Activated T-cell treated with anti-CD3 and anti-CD28 coated beads, Interleukin-2, amount 50 U/mL, for 1 hour (primary cell): Measurements from ENCODE around the gene LSP1.

Experiments used
- DNase-seq: peaks from one replicate; pipeline ENCODE4 v3.0.0-alpha.2; 2020

The LSP1 gene

GRCh38 chr11:1825039-1825740 is 27.7 kb upstream of the LSP1 start:
- DNase-seq = no peak

DNA sequence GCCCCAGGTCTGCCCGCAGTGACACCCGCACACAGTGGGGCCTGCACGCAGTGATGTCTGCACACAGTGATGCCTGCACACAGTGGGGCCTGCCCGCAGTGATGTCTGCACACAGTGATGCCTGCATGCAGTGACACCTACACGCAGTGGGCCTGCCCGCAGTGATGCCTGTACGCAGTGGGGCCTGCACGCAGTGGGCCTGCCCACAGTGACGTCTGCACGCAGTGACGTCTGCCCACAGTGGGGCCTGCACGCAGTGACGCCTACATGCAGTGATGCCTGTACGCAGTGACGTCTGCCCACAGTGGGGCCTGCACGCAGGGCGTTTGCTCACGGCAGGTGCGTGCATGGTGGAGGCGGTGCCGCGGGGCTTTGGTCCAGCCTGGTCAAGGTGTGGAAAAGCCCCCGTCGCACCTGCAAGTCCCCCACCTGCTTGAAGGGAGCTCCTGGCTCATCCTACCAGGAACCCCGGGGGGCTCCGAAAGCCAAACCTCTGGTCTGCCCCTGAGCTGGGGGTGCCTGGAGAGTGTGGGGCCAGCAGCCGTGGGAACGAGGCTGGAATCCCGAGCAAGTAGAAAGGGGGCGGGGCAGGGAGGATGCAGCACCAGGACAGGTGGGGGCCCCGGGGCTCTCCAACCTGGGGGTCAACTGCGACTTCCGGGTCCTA is 27.0 kb upstream of the LSP1 start:
- DNase-seq = no peak

- no peak for DNase-seq
These were observed 26.3 kb upstream of the LSP1 start for GRCh38 chr11:1826552-1827094.

DNA sequence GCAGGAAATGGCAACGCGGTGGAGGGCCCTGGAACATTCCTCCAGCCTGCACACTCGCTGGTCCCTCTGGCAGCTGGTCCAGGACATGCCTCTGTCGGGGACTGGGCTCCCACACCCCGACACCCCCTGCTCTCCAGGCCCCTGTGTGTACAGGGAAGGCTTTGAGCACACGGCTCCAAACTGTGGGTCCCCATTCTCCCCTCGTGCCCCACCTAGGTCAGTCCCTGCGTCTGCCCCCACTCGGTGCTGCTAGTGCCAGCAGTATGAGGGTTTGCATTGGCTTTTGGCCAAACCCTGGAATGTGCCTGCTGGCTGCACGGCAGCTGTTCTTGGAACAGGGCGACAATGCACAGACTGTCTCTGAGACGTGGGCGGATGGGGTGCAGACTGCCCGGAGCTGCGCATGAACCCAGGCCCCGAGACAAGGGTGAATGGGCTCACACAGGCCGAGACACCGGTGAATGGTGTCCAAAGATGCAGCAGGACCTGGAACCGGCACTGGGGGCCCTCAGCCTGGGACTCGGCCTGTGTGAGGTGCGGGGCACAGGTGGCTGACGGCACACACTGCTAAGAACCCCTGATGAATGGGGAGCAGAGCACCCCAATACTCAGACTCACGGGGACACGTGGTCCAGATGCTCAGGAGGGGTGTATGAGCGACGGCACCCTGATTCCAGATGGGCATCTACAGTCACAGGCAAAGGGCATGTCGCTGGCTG is 25.6 kb upstream of the LSP1 start:
- no peak for DNase-seq

- DNase-seq = no peak
These were observed 25.0 kb upstream of the LSP1 start for GRCh38 chr11:1827931-1828330.

- no peak for DNase-seq
These were observed 24.3 kb upstream of the LSP1 start for GRCh38 chr11:1828542-1828941.

DNA sequence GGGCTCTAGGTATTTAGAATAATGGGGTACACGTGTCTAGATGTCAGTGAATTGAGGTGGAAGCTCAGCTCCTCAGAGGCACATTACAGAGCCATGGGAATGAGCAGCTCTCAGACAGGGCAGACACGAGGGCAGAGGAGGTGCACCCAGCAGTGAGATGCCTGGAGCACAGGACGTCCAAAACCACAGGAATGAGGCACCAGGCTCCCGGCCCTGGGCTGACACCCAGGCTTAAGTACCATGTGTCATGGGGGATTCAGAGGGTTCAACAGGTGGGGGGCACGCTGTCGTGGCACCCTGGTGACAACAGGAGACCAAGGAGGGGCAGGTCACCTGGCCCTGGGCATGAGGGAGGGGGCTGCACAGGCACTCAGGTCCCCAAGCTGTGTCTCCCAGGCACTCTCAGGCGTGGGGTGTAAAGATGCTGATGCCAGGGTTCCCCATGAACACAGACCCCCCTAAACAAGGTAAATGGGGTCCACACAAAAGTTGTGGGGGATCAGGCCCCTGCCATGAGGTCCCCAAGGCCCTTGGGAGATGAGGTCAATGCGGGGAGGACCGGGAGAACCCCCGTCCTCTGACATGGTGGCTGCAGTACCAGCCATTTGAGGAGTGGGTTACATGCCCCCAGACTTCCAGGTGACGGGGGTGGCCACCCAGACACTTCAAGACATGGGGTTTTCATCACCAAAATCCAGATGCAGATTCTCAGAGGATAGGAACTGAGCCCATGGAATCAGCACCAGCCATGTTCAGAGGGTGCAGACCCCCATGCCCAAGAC is 23.7 kb upstream of the LSP1 start:
- no peak for DNase-seq

- no peak for DNase-seq
These were observed 22.9 kb upstream of the LSP1 start for GRCh38 chr11:1830004-1830321.

DNA sequence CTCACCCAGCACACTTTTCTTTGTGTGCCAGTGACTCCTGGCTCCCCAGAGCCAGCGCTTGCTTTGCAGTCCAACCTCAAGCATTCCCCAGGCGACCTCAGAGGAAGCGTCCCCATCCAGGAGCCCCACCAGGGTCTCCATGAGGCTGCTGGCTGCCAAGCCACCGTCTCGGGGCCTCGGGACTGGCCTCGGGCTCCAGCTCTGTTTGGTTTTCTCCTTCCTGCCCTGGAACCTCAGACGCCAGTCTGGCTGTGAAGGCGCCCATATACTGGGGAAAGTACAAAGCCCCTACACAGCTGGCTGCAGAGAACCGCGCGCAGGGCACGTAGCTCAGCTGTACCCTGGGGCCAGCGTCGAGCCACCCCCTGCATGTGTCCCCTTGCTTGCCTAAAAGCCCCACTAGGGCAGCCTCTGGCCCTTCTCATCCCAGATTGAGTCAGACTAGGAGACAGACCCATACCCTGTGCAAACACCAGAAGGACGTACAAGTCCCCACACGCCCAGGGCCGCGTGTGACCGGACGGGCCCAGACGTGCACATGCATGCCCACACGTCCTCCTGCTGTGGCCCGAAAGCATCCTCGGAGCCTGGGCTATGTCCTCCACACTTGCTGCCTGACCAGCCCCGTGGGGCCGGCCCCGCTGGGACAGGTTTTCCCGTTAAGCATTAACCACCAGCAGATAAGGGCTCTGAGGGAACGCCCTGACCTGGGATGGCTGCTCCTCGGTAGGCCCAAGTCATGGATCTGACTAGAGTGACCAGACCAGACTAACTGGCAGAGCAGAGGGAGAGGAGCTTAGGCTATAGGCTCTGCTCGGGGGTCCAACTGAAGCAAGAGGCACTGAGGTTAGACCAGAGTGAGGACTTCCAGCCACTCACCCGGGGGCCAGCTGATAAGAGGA is 22.3 kb upstream of the LSP1 start:
- DNase-seq = no peak

GRCh38 chr11:1831338-1832210 is 21.3 kb upstream of the LSP1 start:
- DNase-seq = no peak

DNA sequence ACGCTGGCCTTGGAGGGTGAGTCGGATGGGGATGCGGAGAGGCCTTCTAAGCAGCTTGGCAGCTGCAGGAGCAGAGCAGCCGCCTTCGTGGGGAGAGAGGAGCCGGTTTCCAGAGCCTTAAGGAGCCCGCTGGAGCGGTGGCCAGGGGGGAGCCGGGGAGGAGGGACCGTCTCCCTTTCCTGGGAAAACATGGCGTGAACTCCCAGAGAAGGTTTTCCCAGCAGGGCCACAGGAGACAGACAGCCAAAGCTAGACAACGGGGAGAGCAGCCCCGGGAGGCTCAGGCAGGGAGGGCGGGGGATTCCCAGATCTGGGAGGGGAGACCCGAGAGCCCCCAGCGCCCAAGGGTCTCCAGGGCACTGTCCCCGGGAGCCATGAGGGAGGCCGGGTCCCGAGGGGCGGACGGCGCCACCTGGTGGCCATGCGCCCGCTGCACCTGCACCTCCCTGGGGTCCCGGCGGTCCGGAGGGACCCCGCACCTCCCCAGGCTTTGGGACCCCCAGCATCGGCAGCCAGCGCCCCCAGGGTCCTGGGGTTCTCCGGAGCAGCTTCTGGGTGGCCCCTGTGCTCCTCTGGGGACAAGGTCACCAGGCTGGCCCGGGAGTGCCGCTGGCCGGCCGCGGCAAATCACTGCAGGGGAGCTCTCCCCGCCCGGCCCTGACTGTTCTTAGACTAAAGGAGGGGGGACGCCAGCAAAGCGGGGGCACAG is 20.5 kb upstream of the LSP1 start:
- DNase-seq = peak; percentile 80

DNA sequence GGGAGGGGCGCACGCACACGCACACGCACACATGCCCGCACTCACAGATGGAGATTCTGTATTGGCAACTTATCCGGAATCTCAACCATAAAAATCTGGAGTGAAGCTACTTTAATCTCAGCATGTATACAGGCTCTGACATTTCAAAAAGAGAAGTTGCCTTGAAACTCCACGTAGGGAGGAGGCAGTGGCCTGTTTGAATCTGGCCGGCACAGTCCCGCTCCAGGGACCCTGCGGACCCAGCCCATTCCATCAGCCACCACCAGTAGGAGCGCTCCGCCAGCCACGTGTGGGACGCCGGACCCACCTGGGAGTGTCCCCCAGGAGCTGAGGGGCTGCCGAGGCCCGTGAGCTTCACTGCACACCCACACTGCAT is 20.0 kb upstream of the LSP1 start:
- DNase-seq = no peak

DNA sequence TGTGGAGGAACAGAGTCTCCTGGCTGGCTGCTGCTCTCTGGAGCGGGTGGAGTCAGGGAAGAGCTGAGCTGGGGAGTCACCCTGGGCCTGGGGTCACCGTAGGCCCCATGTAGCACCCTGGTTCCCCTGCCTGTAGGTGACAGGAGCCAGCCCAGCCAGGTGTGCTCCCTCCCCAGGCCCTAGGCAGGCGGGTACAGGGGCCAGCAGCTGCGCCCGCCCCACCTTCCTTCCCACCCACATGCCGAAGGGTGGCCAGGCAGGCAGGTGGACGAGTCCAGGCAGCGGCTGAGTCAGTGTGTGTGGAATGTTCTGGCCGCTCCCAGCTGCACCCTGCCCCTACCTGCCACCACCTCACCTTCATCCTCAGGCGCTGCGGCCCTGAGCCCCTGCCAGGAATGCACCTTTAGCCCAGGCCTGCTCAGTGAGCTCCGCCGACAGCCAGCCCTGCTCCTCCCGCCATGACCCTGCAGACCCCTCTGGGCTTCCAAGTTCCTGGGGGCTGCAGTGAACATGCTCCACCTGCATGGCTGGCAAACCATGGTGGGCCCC is 18.7 kb upstream of the LSP1 start:
- DNase-seq = no peak

- DNase-seq = no peak
These were observed 17.9 kb upstream of the LSP1 start, which contains the start of gene SYT8 for GRCh38 chr11:1834779-1835670. Gene SYT8, plus strand, starts transcription at chr11:1834990. Its CDS starts 116 bp downstream, at chr11:1835106.

DNA sequence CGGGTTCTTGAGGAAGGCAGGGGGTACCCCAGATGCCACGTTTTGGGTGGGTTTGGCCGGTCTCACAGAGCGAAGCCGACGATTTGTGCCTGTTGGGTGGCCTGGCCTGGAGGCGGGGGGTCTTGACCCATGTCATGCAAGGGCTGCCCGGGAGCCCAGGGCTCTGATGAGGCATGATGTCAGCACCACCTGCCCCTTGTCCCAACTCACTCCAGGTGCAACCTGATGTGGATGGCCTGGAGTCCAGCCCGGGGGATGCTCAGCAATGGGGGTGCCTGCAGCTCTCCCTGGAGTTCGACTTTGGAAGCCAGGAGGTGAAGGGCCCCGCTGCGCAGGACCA is 17.2 kb upstream of the LSP1 start:
- DNase-seq = no peak

DNA sequence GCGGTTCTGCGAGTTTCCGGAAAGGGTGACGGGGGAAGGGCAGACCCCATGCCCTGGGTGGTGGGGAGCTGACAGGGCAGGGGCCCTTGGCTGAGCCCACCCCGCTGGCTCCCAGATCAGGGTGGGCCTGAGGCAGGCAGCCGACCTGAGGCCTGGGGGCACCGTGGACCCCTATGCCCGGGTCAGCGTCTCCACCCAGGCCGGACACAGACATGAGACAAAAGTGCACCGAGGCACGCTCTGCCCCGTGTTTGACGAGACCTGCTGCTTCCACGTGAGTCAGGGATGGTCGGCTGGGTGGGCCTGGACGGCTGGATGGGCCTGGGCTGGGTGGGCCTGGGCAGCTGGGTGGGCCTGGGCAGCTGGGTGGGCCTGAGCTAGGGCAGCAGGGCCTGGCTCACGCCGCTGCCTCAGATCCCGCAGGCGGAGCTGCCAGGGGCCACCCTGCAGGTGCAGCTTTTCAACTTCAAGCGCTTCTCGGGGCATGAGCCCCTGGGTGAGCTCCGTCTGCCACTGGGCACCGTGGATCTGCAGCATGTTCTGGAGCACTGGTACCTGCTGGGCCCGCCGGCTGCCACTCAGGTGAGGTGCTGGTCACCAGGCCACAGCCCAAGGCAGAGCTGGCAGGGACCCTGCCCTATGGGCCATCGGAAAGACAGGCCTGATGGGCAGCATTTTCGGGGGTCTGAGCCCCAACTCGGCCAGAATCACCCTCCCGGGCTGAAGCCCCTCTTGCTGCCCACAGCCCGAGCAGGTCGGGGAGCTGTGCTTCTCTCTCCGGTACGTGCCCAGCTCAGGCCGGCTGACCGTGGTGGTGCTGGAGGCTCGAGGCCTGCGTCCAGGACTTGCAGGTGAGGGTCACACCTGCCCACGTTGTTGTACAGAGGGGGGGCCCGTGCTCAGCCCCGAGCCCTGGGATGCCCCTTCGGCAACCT is 16.6 kb upstream of the LSP1 start:
- no peak for DNase-seq

- peak; percentile 85 for DNase-seq
These were observed 15.5 kb upstream of the LSP1 start for GRCh38 chr11:1837171-1838076.
